ENCODE results near the gene LRIF1.

The LRIF1 gene

GRCh38 chr1:110912784-110913183, 50.9 kb downstream of the LRIF1 start:
- no peak overlapping the region for H3K4me2 ChIP-seq (ENCODE audit: insufficient read depth, low read length, poor library complexity, severe bottlenecking)
- no peak overlapping the region for H2BK5ac ChIP-seq (ENCODE audit: low read length)
- no peak overlapping the region for H2BK15ac ChIP-seq (ENCODE audit: low read length)
- H4K8ac ChIP-seq (ENCODE audit: low read depth, low read length): no peak overlapping the region
- H3K9ac ChIP-seq (ENCODE audit: low read depth, low read length, poor library complexity): no peak overlapping the region
- no peak overlapping the region for H2BK12ac ChIP-seq (ENCODE audit: low read length)
- H3K18ac ChIP-seq (ENCODE audit: low read length): no peak overlapping the region
- H3K27me3 ChIP-seq (ENCODE audit: control insufficient read depth in 3 of 3, insufficient read depth in 3 of 3, low read depth in 1 of 3, low read length in 3 of 3): no peaks in the 10 kb centered on the region
- no peaks in the 10 kb centered on the region for H3K9me3 ChIP-seq (replicated peaks in 1 of 2; ENCODE audit: control insufficient read depth in 2 of 2, insufficient read depth in 1 of 2, low read depth in 1 of 2, low read length in 2 of 2)
- no peak overlapping the region for H3K14ac ChIP-seq (ENCODE audit: low read length)
- no peak overlapping the region for H2BK120ac ChIP-seq (ENCODE audit: low read depth, low read length)
- H3K4me3 ChIP-seq (ENCODE audit: low read length in 2 of 2): no peak overlapping the region
- H2AK5ac ChIP-seq (ENCODE audit: low read depth, low read length): no peak overlapping the region
- H3K27ac ChIP-seq (replicated peaks; ENCODE audit: low read length): no peak overlapping the region
- no peak for DNase-seq (ENCODE audit: low spot score)
- no peak overlapping the region for H3K4ac ChIP-seq (ENCODE audit: low read length)
- H3K36me3 ChIP-seq (replicated peaks in 1 of 2; ENCODE audit: control insufficient read depth in 2 of 2, insufficient read depth in 2 of 2, low read length in 2 of 2): no peaks in the 10 kb centered on the region
- H2AFZ ChIP-seq (ENCODE audit: low read length): no peak overlapping the region
- no peaks in the 10 kb centered on the region for H3K4me1 ChIP-seq (ENCODE audit: control insufficient read depth in 2 of 2, insufficient read depth in 1 of 2, low read depth in 1 of 2, low read length in 2 of 2)
- H4K91ac ChIP-seq (ENCODE audit: low read depth, low read length, poor library complexity): no peak overlapping the region
- H3K23ac ChIP-seq (ENCODE audit: low read depth, low read length, poor library complexity): no peak overlapping the region
- H3K79me1 ChIP-seq (ENCODE audit: low read depth, low read length): no peaks in the 10 kb centered on the region

GRCh38 chr1:110903853-110904500, 59.7 kb downstream of the LRIF1 start:
- Histone ChIP-seq H3K27me3 (ENCODE audit: control insufficient read depth in 3 of 3, insufficient read depth in 3 of 3, low read depth in 1 of 3, low read length in 3 of 3) (no peaks in the 10 kb centered on the region), H3K14ac (ENCODE audit: low read length) (no peak overlapping the region), H3K4me2 (ENCODE audit: insufficient read depth, low read length, poor library complexity, severe bottlenecking) (no peak overlapping the region), H2BK12ac (ENCODE audit: low read length) (no peak overlapping the region), H3K36me3 (replicated peaks in 1 of 2; ENCODE audit: control insufficient read depth in 2 of 2, insufficient read depth in 2 of 2, low read length in 2 of 2) (no peaks in the 10 kb centered on the region), H3K79me1 (ENCODE audit: low read depth, low read length) (no peaks in the 10 kb centered on the region), H3K9ac (ENCODE audit: low read depth, low read length, poor library complexity) (no peak overlapping the region), H4K91ac (ENCODE audit: low read depth, low read length, poor library complexity) (no peak overlapping the region), H3K18ac (ENCODE audit: low read length) (no peak overlapping the region), H4K8ac (ENCODE audit: low read depth, low read length) (no peak overlapping the region), H2BK120ac (ENCODE audit: low read depth, low read length) (no peak overlapping the region), H3K9me3 (replicated peaks in 1 of 2; ENCODE audit: control insufficient read depth in 2 of 2, insufficient read depth in 1 of 2, low read depth in 1 of 2, low read length in 2 of 2) (peaks cover 0 to 3% of the 10 kb centered on the region in 2 donors), H2BK5ac (ENCODE audit: low read length) (no peak overlapping the region), H2BK15ac (ENCODE audit: low read length) (no peak overlapping the region), H3K23ac (ENCODE audit: low read depth, low read length, poor library complexity) (no peak overlapping the region), H3K4me1 (ENCODE audit: control insufficient read depth in 2 of 2, insufficient read depth in 1 of 2, low read depth in 1 of 2, low read length in 2 of 2) (no peaks in the 10 kb centered on the region), H2AK5ac (ENCODE audit: low read depth, low read length) (peak overlapping the region; percentile 36), H3K4me3 (ENCODE audit: low read length in 2 of 2) (no peak overlapping the region), H3K27ac (replicated peaks; ENCODE audit: low read length) (no peak overlapping the region), H2AFZ (ENCODE audit: low read length) (no peak overlapping the region), H3K4ac (ENCODE audit: low read length) (no peak overlapping the region)
- WGBS, 2 donors (ENCODE audit: extremely low coverage in 2 of 2, insufficient read length in 2 of 2, insufficient replicate concordance in 1 of 2): no CpG with 5 or more reads among the region's 3 CpGs
- DNase-seq (ENCODE audit: low spot score): no peak

GRCh38 chr1:110902820-110903463, 60.8 kb downstream of the LRIF1 start:
- H3K23ac ChIP-seq (ENCODE audit: low read depth, low read length, poor library complexity): no peak overlapping the region
- H2BK12ac ChIP-seq (ENCODE audit: low read length): no peak overlapping the region
- H3K9me3 ChIP-seq (replicated peaks in 1 of 2; ENCODE audit: control insufficient read depth in 2 of 2, insufficient read depth in 1 of 2, low read depth in 1 of 2, low read length in 2 of 2): peaks cover 0 to 3% of the 10 kb centered on the region in 2 donors
- H2BK120ac ChIP-seq (ENCODE audit: low read depth, low read length): no peak overlapping the region
- no peak overlapping the region for H3K4me2 ChIP-seq (ENCODE audit: insufficient read depth, low read length, poor library complexity, severe bottlenecking)
- H2BK5ac ChIP-seq (ENCODE audit: low read length): no peak overlapping the region
- no peak overlapping the region for H3K14ac ChIP-seq (ENCODE audit: low read length)
- H4K91ac ChIP-seq (ENCODE audit: low read depth, low read length, poor library complexity): no peak overlapping the region
- H3K4ac ChIP-seq (ENCODE audit: low read length): no peak overlapping the region
- H3K9ac ChIP-seq (ENCODE audit: low read depth, low read length, poor library complexity): no peak overlapping the region
- H3K36me3 ChIP-seq (replicated peaks in 1 of 2; ENCODE audit: control insufficient read depth in 2 of 2, insufficient read depth in 2 of 2, low read length in 2 of 2): no peaks in the 10 kb centered on the region
- no peak overlapping the region for H2AFZ ChIP-seq (ENCODE audit: low read length)
- no peak for DNase-seq (ENCODE audit: low spot score)
- H3K79me1 ChIP-seq (ENCODE audit: low read depth, low read length): no peaks in the 10 kb centered on the region
- no peak overlapping the region for H2AK5ac ChIP-seq (ENCODE audit: low read depth, low read length)
- H4K8ac ChIP-seq (ENCODE audit: low read depth, low read length): no peak overlapping the region
- WGBS, 2 donors (ENCODE audit: extremely low coverage in 2 of 2, insufficient read length in 2 of 2, insufficient replicate concordance in 1 of 2): no CpG with 5 or more reads among the region's 6 CpGs
- peak overlapping the region in 1 of 2 donors; percentile 31 for H3K4me3 ChIP-seq (ENCODE audit: low read length in 2 of 2)
- H3K27ac ChIP-seq (replicated peaks; ENCODE audit: low read length): no peak overlapping the region
- no peak overlapping the region for H2BK15ac ChIP-seq (ENCODE audit: low read length)
- H3K18ac ChIP-seq (ENCODE audit: low read length): no peak overlapping the region
- no peaks in the 10 kb centered on the region for H3K4me1 ChIP-seq (ENCODE audit: control insufficient read depth in 2 of 2, insufficient read depth in 1 of 2, low read depth in 1 of 2, low read length in 2 of 2)
- no peaks in the 10 kb centered on the region for H3K27me3 ChIP-seq (ENCODE audit: control insufficient read depth in 3 of 3, insufficient read depth in 3 of 3, low read depth in 1 of 3, low read length in 3 of 3)

- H3K4me1 ChIP-seq (ENCODE audit: control insufficient read depth in 2 of 2, insufficient read depth in 1 of 2, low read depth in 1 of 2, low read length in 2 of 2): no peaks in the 10 kb centered on the region
- no peak overlapping the region for H2BK120ac ChIP-seq (ENCODE audit: low read depth, low read length)
- H2AFZ ChIP-seq (ENCODE audit: low read length): no peak overlapping the region
- no peak overlapping the region for H3K23ac ChIP-seq (ENCODE audit: low read depth, low read length, poor library complexity)
- peaks cover 0 to 3% of the 10 kb centered on the region in 2 donors for H3K9me3 ChIP-seq (replicated peaks in 1 of 2; ENCODE audit: control insufficient read depth in 2 of 2, insufficient read depth in 1 of 2, low read depth in 1 of 2, low read length in 2 of 2)
- H4K8ac ChIP-seq (ENCODE audit: low read depth, low read length): no peak overlapping the region
- peaks cover 0 to 3% (median 0%) of the 10 kb centered on the region in 3 experiments for H3K27me3 ChIP-seq (ENCODE audit: control insufficient read depth in 3 of 3, insufficient read depth in 3 of 3, low read depth in 1 of 3, low read length in 3 of 3)
- no peak overlapping the region for H3K27ac ChIP-seq (replicated peaks; ENCODE audit: low read length)
- no peak overlapping the region for H2BK12ac ChIP-seq (ENCODE audit: low read length)
- no peak overlapping the region for H4K91ac ChIP-seq (ENCODE audit: low read depth, low read length, poor library complexity)
- H3K9ac ChIP-seq (ENCODE audit: low read depth, low read length, poor library complexity): no peak overlapping the region
- WGBS, 2 donors (ENCODE audit: extremely low coverage in 2 of 2, insufficient read length in 2 of 2, insufficient replicate concordance in 1 of 2): no CpG with 5 or more reads among the region's 1 CpG
- H2AK5ac ChIP-seq (ENCODE audit: low read depth, low read length): no peak overlapping the region
- no peak overlapping the region for H2BK5ac ChIP-seq (ENCODE audit: low read length)
- no peak overlapping the region for H3K14ac ChIP-seq (ENCODE audit: low read length)
- H3K4me2 ChIP-seq (ENCODE audit: insufficient read depth, low read length, poor library complexity, severe bottlenecking): no peak overlapping the region
- H3K4ac ChIP-seq (ENCODE audit: low read length): no peak overlapping the region
- no peak overlapping the region for H2BK15ac ChIP-seq (ENCODE audit: low read length)
- H3K18ac ChIP-seq (ENCODE audit: low read length): no peak overlapping the region
- DNase-seq (ENCODE audit: low spot score): no peak
- H3K4me3 ChIP-seq (ENCODE audit: low read length in 2 of 2): no peak overlapping the region
- H3K79me1 ChIP-seq (ENCODE audit: low read depth, low read length): no peaks in the 10 kb centered on the region
- H3K36me3 ChIP-seq (replicated peaks in 1 of 2; ENCODE audit: control insufficient read depth in 2 of 2, insufficient read depth in 2 of 2, low read length in 2 of 2): no peaks in the 10 kb centered on the region
Observed at GRCh38 chr1:110899458-110899843, 64.3 kb downstream of the LRIF1 start.

Measured in neuronal stem cell (in vitro differentiated cells).